UCSD-AML1 (cell line): ENCODE results near the gene SPC24.
A peak's percentile ranks its signal among the peaks of the same experiment; 100 is the strongest.
"Not testable (repeated sequence)": the region's sequence is repeated elsewhere in the genome, so short reads cannot be mapped to it uniquely, and the experiment has no call there.

ENCODE experiments used
- DNase-seq: peaks from one replicate; lab custom pipeline; 2025; ENCODE audit not compliant: unreplicated experiment; lab: John Stamatoyannopoulos, UW

The SPC24 gene

DNA sequence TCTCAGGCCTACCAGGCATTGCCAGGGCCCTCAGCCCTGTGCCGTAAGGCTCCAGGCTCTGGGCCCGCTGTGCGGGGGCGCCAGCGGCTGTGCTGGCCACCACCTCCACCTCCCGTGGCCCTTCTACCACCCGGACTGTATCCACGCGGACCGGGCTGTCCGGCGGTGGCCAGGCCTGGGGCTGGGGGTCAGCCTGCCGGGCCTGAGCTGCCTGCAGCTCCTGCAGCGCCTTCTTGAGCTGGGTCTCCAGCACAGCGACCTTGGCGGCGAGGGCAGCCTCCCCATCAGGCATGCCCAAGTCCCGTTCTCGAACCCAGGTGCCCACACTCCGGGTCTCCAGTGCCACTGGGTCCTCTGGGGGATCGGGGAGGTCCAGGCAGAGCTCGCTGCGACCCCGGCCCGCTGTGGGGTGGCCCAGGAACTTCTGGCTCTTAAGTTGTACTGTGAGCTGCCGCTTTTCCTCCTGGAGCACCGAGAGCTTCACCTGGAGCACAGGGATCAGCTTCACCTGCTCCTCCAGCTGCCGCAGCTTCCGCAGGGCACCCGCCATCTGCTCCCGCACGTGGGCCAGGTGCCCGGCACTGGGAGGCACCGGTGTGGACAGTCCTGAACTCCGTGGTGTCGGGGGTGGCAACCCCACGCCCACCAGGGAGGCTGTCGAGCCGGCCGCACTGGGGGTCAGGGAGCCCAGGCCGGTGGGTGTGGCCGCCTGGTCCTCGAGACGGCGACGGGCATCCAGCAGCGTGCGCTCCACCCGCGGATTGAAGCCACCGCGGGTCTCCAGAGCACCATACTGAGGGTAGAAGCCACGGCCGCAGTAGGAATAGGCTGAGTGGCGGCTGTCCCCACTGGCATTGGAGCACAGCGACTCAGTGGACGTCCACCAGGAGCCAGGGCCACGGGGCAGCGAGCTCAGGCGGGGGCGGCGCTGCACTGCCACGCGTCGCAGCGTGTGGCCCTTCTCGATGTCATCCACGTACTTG, 37.7 kb upstream of the SPC24 start:
- DNase-seq = no peak

DNA sequence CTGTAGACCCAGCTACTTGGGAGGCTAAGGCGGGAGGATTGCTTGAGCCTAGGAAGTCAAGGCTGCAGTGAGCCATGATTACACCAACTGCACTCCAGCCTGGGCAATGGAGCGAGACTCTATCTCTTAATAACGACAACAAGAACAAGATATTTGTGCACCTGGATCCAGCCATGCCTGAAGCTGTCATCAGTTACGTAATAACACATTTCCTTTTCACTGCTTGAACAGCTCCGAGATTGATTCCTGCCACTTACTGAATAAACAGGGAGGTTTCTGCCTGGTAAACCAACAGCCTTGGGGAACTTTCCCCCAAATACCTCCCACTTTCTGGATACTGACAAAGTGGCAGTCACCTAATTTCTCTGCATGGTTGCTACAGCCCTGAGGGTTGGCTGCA, 36.4 kb upstream of the SPC24 start:
- no peak for DNase-seq

DNA sequence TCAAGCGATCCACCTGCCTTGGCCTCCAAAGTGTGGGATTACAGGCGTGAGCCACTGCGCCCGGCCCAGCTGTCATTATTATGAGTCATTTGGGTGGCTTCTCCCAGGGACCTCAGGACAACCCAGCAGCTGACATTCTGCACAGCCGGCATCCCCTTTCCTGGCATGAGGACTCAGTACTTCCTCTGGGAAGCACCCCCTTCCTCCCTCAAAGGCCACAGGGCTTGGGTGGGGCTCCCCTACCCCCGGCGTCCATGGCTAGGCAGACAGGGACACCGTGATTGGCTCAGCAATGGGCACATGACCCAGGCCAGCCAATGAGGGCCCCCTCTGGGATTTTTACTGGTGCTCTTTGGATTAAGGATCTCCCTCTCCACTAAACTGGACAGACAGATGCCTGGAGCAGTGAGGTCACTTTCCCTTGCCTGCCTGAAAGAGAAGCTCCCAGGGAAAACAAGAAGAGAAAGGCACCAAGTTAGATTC, 35.7 kb upstream of the SPC24 start:
- DNase-seq = peak; percentile 53

DNA sequence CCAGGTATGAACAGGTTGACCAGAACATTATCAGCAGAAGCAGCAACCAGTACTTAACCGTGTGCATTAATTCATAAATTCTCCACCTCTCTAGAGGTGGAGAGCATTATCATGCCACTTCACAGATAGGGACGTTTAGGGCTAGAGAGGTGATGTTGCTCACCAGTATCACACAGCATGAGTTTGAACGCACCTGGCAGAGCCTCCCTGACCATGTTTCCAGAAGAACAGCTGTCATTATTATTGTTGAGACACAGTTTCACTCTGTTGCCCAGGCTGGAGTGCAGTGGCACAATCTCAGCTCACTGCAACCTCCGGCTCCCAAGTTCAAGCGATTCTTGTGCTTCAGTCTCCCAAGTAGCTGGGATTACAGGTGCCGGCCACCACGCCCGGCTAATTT, 34.9 kb upstream of the SPC24 start:
- DNase-seq = no peak

DNA sequence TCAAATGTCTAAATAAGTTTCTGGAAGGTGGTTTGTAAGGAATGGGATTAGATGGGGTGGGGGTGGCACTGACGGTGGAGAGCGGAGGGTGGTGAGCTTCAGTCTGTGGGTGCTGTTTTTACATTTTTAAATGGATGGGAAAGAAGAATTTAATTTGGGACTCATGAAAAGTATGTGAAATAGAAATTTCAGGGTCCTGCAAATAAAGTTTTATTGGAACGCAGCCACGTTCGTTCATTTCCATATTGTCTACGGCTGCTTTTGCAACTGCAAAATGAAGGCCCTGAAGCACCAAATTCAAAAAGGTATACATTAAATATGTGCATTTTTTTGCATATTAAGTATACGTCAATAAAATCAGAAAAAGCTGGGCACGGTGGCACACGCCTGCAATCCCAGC, 31.9 kb upstream of the SPC24 start:
- DNase-seq = no peak

DNA sequence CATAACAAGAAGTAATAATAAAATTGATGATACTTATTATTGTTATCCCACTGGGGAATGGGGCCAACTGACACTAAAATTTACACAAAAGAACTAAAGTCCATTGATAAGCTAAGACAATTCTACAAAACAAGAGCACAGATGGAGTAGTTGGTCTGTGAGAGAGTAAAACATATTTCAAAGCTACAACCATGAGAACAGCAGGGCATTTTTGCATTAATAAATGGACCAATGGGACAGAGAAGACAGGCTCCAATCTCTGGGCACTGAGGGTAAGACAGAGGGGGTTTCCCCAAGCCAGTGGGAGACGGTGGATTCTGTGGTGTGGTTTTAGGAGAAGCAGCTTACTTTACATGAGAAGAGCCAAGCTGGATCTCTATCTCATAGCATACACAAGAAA, 27.4 kb upstream of the SPC24 start:
- DNase-seq = no peak

DNA sequence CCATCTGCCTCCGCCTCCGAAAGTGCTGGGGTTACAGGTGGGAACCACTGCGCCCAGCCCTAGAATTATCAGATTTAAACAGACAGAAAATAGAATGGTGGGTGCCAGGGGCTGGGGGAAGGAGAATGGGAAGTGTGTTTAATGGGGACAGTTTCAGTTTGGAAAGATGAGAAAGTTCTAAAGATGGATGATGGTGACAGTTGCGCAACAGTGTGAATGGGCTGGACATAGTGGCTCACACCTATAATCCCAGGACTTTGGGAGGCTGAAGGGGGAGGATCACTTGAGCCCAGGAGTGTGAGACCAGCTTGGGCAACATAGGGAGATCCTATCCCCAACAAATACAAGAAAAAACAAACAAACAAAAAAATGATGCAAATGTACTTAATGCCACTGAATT, 25.9 kb upstream of the SPC24 start:
- DNase-seq = no peak

DNA sequence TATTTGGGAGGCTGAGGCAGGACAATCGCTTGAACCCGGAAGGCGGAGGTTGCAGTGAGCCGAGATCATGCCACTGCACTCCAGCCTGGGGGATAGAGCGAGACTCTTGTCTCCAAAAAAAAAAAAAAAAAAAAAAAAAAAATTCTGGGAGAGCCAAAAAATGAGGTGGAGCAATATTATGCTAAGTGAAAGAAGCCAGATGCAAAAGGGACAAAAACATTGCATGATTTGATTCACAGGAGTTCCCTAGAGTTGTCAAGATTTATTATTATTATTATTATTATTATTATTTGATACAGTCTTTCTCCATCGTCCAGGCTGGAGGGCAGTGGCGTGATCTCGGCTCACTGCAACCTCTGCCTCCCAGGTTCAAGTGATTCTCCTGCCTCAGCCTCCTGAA, 25.4 kb upstream of the SPC24 start:
- DNase-seq = not testable (repeated sequence)

DNA sequence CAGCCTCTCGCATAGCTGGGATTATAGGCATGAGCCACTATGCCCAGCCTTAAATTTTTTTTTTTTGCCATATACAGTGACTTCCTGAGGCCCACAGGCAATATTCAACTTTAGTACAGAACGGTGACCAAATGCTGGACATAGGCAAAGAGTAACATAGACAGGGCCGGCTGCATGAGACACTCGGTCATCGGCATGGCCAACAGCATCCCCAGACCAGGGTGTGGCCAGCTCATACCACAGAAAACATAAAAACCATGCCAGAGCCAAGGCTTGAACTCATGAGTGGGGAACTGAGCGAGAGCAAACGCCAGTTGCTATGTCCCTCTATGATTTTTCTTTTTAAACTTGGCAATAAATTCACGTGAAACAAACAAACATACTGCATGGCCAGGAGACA, 24.8 kb upstream of the SPC24 start:
- DNase-seq = no peak

DNA sequence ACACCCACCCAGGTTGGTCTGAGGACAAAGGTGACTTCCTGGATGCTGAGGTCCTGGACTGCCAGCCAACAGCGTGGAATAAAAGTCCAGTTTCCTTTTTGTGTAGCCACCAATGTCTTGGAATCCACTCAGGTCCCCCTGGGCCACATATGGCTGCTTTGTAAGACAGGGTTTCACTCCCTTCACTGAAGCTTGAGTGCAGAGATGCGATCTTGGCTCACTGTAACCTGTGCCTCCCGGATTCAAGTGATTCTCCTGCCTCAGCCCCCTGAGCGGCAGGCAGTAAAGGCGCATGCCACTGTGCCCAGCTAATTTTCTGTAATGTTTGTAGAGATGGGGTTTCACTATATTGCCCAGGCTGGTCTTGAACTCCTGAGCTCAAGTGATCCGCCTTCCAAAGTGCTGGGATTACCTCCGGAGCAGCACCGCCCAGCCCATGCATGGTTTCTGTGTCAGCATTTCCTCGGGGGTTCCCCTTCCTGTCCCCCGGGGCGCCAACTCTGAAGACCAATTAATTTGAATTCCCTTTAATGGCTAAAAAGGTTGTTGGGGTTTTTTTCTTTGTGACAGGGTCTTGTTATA, 24.2 kb upstream of the SPC24 start:
- DNase-seq = no peak

DNA sequence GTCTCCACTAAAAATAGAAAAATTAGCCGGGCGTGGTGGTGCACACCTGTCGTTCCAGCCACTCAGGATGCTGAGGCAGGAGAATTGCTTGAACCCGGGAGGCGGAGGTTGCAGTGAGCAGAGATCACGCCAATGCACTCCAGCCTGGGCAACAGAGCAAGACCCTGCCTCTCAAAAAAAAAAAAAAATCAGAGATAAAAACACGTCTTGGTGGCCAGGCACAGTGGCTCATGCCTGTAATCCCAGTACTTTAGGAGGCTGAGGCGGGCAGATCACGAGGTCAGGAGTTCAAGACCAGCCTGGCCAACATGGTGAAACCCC, 23.5 kb upstream of the SPC24 start:
- not testable (repeated sequence) for DNase-seq

DNA sequence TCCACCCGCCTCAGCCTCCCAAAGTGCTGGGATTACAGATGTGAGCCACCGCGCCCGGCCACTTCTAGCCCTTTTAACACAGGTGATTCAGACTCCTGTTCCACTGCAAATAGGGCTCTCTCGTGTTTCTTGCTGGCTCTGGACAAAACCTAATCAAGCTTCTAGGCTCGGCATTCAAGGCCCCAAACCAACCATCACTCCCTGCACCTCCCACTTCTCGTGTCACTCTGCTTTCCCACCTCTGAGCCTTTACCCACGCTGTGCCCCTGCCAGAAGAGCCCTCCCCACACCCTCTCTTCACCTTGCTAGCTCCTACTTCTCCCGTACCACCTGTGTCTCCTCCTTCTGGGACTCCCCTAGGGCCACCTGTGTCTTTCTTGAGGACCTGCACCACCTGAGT, 22.0 kb upstream of the SPC24 start:
- no peak for DNase-seq

DNA sequence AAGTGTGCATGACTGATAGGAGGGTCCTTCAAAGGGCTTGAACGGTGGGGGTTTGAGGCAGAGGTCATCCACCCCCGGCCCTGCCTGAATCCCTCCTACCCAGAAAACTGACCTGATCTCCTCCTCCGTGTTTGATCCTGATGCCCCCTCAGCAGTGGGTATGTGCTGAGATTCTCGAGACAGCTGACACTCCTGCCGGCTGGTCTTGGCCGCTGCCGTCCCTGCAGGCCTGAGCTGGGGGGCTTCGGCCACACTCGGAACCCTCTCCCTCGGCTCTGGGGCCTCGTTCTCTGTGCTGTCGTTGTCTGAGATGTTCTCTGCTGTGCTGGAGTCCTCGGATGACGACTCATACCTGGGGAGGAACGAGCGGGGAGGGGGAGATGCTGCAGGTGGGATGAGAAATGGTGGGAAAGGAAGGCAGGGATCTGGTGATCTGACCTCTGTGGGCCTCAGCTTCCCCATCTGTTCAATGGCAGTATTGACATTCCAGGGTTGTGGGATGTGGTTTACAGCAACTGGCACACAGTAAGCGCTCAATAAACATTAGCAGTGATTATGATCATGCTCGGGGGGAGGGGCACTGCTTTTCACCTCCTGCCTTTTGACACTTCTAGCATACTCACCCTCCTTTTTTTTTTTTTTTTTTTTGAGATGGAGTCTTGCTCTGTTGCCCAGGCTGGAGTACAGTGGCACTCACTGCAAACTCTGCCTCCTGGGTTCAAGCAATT, 21.0 kb upstream of the SPC24 start:
- DNase-seq = no peak

DNA sequence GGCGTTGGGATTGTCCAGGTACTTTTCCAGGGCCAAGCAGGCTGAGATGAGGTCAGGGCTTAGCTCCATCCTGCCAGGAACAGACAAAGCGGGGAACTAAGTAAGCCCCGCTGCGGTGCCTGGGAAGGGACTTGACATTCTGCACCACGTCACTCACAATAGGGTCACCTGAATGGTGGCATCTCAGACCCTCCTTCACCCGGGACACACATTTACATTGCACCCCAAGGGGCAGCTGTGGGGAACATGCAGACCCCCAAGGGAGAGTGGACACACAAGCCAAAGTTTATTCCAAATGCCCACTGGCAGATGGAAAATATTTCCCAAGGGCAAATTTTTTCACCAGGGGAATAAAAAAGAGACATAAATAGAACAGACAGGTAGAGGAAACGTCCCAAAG, 20.3 kb upstream of the SPC24 start:
- DNase-seq = no peak

DNA sequence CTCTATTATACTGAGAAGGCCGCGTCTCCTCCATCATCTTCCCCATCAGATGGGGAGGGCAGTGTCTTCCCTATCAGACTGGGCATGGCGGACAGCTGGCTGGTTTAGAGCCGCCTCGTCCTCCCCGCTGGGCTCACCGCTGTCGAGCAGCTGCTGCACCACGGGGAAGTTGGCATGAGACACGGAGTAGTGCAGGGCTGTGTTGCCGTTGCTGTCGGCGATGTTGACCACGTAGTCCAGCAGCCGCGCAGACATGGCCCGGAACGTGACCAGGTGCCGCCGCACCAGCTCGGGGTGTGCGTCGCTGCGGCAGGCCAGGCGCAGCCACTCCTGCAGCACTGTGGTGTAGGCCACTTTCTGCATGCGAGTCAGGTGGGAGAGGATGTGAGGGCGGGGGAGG, 18.8 kb upstream of the SPC24 start:
- no peak for DNase-seq

DNA sequence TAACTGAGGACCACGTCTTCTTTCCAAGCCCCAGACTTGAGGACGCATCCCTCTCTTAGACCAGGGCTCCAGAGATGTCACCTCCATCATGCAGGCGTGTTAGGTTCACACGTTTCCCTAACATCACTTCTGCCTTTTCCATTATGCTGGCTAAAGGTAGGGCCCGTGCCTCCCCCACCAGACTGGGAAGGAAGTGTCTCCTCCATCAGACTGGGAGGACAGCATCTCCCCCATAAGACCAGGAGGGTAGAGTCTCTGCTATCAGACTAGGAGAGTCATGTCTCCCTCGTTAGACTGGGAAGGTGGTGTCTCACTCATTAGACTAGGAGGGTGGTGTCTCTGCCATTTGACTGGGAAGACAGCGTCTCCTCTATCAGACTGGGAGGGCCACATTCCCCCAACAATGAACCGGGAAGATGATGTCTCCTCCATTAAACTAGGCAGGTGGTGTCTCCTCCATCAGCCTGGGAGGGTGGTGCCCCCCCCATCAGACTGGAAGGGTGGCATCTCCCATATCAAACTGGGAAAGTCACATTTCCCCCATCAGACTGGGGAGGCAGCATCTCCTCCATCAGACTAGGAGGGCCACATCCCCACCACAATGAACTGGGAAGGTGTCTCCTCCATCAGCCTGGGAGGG, 18.1 kb upstream of the SPC24 start:
- DNase-seq = no peak

DNA sequence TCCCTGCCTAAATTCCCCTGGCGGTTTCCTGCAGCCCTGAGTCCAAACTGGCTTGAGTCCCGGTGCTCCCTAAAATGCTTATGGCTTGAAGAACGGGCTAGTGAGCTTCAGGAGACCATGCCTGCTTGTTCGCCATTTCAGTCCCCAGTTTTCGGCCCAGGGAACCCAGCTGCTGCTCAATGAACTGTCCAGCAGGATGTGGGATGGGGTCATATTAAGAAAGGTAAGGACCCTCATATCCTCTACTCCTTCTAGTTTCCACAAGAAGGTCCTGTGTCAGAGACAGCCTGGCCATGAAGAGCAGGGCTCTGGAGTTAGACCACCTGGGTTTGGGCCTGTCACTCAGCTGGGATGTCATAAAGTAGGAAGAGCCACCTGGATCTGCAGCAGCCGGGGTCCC, 17.0 kb upstream of the SPC24 start:
- no peak for DNase-seq

DNA sequence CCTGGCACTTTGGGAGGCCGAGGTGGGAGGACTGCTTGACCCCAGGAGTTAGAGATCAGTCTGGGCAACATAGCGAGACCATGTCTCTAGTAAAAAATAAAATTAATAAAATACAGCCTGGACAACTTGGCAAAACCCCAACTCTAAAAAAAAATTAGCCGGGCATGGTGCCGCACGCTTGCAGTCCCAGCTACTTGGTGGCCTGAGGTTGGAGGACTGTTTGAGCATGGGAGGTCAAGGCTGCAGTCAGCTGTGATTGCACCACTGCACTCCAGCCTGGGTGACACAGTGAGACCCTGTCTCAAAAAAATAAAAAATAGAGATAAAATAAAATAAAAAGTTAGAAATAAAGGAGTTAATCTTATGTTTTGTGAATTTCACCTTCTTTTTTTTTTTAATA, 15.6 kb upstream of the SPC24 start:
- no peak for DNase-seq

DNA sequence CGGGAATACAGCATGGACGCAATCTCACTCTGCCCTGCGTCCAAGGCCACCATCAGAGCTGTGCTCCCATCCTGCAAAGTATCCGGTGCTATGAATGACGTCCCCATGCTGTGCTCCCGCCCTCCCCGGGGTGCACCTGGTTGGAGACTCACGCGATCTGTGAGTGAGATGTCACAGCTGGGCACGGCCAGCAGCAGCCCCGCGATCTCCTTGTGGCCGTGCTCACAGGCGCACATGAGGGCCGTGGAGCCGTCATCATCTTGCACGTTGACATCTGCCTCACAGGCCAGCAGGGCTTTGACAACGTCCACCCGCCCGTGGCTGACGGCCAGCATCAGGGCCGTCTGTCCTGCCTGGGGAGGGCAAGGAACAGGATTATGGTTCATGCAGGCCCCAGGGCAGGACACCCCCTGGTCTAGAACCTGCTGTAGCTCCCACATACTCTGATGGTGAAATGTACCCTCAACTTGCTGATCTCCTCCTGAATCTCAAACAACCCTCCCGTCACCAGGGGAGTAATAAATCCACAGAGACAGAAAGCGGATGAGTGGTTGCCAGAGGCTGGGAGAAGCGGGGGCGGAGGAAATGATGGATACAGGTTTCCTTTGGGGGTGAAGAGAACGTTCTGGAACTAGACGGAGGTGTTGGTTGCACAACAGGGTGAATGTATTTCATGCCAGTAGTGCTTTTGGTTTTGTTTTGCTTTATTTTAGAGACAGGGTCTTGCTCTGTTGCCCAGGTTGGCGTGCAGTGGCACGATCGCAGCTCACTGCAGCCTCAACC, 14.5 kb upstream of the SPC24 start:
- DNase-seq = no peak

DNA sequence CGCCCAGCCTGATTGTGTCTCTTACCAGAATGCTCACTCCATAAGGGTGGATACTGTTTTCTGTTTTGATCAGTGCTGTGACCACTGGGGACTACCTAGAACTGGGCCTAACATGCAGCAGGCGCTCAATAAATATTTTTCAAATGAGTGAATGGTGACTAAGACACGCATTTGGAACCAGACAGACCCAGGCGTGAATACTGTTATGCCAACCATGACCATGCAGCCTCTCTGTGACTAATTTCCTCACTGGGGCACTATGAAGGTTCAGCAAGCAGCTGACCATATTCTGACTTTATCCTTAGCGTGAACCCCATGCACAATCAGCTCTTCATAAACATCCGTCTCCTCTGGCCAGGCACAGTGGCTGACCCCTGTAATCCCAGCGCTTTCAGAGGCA, 13.0 kb upstream of the SPC24 start:
- DNase-seq = no peak
